ENCODE measurements around the gene SPSB3. TPM values are rescaled to one million over a fixed set of nuclear protein-coding genes. Genes with fewer than 3 reads are reported as not detected.

SPSB3 gene
- total RNA-seq, 1 donor from 2014 or later: 159 TPM

DNA sequence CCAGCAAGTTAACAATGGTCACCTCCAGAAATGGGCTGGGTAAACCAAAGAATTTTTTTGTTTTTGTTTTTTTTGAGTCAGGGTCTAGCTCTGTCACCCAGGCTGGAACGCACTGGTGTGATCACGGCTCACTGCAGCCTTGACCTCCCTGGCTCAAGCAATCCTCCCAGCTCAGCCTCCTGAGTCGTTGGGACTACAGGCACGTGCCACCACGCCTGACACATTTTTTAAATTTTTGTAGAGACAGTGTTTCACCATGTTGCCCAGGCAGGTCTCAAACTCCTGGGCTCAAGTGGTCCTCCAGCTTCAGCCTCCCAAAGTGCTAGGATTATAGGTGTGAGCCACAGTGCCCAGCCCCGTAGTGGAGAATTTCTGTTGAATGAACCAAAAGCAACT, 1.7 kb downstream of the SPSB3 start:
- Histone ChIP-seq H3K9me3 (no peaks in the 10 kb centered on the region), H3K4me3 (peak overlapping the region in 1 of 2 donors; percentile 84), H3K36me3 (peaks cover 44 to 46% of the 10 kb centered on the region in 2 donors), H3K27ac (no peak overlapping the region), H3K27me3 (no peaks in the 10 kb centered on the region), H3K4me1 (peaks cover 11 to 26% of the 10 kb centered on the region in 2 donors)
- intact Hi-C loops (cut with DNase I): loop anchor here (5.0 kb wide), 1 partner anchor 168 kb away; the partner anchor contains the start of genes CRAMP1 and IFT140
- TF ChIP-seq, protein P1, sequence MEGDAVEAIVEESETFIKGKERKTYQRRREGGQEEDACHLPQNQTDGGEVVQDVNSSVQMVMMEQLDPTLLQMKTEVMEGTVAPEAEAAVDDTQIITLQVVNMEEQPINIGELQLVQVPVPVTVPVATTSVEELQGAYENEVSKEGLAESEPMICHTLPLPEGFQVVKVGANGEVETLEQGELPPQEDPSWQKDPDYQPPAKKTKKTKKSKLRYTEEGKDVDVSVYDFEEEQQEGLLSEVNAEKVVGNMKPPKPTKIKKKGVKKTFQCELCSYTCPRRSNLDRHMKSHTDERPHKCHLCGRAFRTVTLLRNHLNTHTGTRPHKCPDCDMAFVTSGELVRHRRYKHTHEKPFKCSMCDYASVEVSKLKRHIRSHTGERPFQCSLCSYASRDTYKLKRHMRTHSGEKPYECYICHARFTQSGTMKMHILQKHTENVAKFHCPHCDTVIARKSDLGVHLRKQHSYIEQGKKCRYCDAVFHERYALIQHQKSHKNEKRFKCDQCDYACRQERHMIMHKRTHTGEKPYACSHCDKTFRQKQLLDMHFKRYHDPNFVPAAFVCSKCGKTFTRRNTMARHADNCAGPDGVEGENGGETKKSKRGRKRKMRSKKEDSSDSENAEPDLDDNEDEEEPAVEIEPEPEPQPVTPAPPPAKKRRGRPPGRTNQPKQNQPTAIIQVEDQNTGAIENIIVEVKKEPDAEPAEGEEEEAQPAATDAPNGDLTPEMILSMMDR (IDR thresholded peaks at IDR 0.05): no peak
- no peak for DNase-seq (ENCODE audit: low spot score in 2 of 2)

DNA sequence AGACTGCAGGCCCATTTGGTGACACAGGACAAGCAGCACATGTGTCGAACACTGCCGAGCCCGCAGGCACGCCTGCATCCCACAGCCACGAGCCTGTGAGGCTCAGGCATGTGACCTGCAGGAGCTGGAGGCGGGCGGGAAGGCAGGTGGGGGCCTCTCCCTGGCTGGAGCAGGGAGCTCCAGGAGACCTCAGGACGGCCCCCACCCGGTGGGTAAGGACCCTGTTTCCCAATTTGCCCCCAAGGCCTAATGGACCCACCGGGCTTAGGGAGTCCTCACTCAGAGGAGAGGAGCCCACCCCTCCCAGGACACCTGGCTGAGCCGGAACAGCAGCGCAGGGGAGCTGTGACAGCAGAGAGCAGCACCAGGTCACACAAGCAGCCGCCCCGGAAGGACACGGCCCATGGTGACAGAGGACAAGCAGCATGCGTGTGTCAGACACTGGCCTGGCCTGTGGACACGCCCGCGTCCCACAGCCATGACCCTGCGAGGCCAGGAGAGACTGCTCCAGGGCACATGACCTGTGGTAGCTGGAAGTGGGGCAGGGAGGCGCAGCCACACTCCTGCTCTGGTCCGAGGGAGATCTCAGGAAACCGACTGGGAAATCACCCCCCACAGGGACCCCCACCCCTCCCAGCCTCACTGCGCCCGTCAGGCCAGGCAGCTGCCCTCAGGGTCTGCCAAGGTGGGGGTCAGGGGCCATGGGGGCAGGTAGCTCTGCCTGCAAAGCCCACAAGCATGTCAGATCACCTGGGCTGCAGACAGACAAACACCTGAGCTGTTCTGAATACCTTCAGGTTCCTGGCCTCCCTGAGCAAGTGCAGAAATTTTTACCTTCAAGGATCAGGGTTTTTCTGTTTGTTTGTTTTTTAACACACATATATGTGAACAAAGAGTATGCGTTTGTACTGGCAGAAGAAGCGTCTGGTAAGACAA, 2.4 kb downstream of the SPSB3 start:
- TF ChIP-seq, protein P1 (IDR thresholded peaks at IDR 0.05): no peak
- Histone ChIP-seq H3K27me3 (no peaks in the 10 kb centered on the region), H3K4me1 (peaks cover 11 to 22% of the 10 kb centered on the region in 2 donors), H3K27ac (no peak overlapping the region), H3K36me3 (peaks cover 45 to 52% of the 10 kb centered on the region in 2 donors), H3K9me3 (no peaks in the 10 kb centered on the region), H3K4me3 (no peak overlapping the region)
- DNase-seq (ENCODE audit: low spot score in 2 of 2): no peak
- intact Hi-C loops (cut with DNase I): loop anchor here (5.0 kb wide), 1 partner anchor 168 kb away; the partner anchor contains the start of genes CRAMP1 and IFT140

DNA sequence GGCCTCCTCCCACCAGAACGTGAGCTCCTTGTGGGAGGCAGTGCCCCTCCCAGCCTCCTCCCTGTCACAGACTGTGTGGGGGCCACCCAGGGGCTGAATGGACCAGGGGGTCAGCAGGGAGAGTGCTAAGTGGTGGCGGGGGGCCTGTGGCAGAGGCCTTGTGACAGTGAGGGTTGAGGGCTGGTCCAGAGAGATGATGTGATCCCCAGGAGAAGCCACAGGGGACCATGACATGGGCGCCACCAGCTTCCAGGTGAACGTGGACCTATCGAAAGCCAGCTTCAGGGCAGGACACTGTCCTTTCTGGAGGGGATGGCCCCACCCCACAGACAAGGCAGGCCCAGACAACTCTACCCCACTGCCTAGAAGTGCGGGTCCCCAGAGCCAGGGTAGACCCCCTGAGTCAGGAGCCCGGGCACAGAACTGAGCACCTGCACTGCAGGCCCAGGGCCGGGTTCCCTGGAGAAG, 3.1 kb downstream of the SPSB3 start:
- Histone ChIP-seq H3K4me1 (peaks cover 17 to 21% of the 10 kb centered on the region in 2 donors), H3K27ac (no peak overlapping the region), H3K9me3 (no peaks in the 10 kb centered on the region), H3K27me3 (no peaks in the 10 kb centered on the region), H3K4me3 (no peak overlapping the region), H3K36me3 (peaks cover 45 to 52% of the 10 kb centered on the region in 2 donors)
- intact Hi-C loops (cut with DNase I): no loop called here
- DNase-seq (ENCODE audit: low spot score in 2 of 2): no peak
- TF ChIP-seq, protein P1 (IDR thresholded peaks at IDR 0.05): no peak

DNA sequence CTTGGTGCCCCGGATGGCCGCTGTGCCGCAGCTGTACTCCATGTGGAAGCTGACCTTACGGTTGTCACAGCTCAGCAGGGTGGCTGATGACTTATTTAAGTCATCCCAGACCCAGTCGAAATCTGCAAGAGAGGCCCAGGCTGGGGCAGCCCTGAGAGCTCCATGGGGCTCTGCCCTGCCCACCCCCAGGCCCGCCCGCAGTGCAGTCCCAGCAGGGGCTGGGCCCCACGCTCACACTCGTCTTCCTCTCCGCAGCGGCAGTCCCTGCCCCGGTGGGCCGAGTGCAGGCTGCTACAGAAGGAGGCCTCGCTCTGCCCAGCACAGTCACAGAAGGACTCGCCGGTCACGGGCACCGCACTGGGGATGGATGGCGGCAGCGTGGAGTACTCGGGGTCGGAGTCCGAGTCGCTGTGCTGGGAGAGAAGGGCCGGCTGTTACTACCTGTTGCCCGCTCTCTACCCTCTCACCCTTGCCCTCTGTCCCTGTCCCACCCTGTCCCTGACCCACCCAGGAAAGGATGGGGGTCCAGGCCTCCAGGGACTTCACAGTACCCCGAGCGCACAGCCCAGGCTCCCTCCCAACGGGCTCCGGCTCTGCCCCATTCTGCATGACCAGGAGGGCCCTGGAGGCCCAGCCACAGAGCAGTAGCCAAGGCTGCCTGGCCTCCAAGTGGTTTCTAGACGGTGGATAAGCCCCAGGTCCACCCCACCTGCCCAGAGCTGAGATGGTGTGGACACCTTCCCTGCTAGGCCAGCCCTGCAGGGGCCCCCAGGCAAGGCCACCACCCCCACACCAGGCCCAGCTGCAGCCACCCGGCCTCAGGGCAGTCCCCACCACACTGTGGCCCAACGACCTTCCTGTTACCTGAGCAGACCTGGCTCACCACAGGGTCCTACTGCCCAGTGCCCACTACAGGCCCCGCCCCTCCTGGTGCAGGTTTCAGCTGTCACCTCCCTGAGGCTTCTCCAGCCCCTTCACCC, 3.9 kb downstream of the SPSB3 start:
- Histone ChIP-seq H3K27me3 (no peaks in the 10 kb centered on the region), H3K27ac (no peak overlapping the region), H3K4me1 (peaks cover 18 to 23% of the 10 kb centered on the region in 2 donors), H3K4me3 (no peak overlapping the region), H3K9me3 (no peaks in the 10 kb centered on the region), H3K36me3 (peaks cover 45 to 52% of the 10 kb centered on the region in 2 donors)
- TF ChIP-seq, protein P1 (IDR thresholded peaks at IDR 0.05): no peak
- intact Hi-C loops (cut with DNase I): no loop called here
- no peak for DNase-seq (ENCODE audit: low spot score in 2 of 2)
